Fibroblast of pulmonary artery (primary cell): ENCODE data around the gene CYSTM1.

Experiments used
- DNase-seq: peaks from one replicate; pipeline ENCODE4 v3.0.0-alpha.2; 2010; ENCODE audit warnings: low read depth
- H3K4me3 ChIP-seq: replicated peaks from 2 replicates; pipeline ENCODE4 v1.5.1; 2011; ENCODE audit warnings: low read depth, mild to moderate bottlenecking, control low read depth, low read length, moderate library complexity
- TF ChIP-seq, protein P1 (sequence below): IDR thresholded peaks from 2 replicates; pipeline ENCODE4 v1.5.1; 2011; ENCODE audit warnings: mild to moderate bottlenecking, control low read depth, low read length, inconsistent platforms; ENCODE audit errors: missing control alignments

CYSTM1 gene

DNA sequence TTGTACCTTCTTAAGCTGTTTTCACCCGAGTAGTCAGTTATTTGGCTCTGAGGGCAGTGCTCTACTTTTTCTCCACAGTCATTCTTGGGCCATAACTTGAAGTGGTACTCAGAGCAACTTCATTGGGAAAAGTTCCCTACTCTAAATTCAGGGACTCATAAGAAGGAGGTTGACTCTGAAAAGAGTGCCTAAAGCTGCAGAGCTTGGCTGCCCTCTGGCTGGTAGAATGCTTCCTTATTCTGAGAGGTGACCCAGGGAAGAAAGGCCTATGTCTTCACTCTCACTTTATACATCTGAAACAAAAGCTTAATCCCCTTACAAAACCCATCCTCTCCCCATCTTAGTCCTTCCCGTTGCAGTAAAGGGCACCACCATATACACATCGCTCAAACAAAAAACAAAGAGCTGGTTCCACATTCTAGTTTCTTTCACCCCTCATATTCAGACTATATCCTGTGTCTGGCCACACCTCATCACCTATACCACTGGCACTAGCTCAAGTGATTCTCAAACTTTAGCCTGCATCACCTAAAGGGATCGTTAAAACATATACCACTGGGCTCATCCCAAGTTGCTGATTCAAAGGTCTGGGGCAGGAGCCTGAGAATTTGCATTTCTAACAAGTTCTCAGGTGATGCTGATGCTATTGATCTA, 41.3 kb upstream of the CYSTM1 start:
- TF ChIP-seq, protein P1, sequence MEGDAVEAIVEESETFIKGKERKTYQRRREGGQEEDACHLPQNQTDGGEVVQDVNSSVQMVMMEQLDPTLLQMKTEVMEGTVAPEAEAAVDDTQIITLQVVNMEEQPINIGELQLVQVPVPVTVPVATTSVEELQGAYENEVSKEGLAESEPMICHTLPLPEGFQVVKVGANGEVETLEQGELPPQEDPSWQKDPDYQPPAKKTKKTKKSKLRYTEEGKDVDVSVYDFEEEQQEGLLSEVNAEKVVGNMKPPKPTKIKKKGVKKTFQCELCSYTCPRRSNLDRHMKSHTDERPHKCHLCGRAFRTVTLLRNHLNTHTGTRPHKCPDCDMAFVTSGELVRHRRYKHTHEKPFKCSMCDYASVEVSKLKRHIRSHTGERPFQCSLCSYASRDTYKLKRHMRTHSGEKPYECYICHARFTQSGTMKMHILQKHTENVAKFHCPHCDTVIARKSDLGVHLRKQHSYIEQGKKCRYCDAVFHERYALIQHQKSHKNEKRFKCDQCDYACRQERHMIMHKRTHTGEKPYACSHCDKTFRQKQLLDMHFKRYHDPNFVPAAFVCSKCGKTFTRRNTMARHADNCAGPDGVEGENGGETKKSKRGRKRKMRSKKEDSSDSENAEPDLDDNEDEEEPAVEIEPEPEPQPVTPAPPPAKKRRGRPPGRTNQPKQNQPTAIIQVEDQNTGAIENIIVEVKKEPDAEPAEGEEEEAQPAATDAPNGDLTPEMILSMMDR = no peak
- no peak for DNase-seq
- H3K4me3 ChIP-seq = no peak overlapping the region

DNA sequence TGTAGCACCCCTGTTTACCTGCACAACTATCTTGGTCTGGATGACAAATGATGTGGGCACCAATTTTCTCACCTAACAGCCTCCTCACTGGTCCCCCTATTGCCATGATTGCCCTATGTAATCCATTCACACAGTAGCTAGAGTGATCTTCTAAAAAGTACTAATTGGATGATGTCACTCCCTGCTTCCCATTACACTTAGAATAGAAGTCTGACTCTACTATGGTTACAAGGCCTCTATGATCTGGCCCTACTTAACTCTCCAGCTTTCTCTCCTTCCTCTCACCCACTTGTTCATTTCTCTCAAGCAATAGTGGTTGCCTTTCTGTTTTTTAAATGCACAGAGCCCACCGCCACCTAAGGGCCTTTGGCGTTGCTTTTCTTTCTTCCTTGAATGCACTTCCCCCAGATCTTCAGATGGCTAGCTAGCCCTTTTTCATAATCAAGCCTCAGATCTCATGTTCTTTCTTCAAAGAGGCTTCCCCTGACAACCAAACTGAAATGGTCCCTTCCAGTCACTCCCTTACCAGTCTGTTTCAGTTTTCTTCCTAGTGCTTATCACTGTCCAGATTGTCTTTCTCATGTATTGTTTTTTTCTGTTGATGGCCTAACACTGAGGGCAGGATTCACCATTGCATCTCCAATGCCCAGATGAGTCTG, 40.6 kb upstream of the CYSTM1 start:
- no peak overlapping the region for H3K4me3 ChIP-seq
- TF ChIP-seq, protein P1 = no peak
- DNase-seq = no peak

DNA sequence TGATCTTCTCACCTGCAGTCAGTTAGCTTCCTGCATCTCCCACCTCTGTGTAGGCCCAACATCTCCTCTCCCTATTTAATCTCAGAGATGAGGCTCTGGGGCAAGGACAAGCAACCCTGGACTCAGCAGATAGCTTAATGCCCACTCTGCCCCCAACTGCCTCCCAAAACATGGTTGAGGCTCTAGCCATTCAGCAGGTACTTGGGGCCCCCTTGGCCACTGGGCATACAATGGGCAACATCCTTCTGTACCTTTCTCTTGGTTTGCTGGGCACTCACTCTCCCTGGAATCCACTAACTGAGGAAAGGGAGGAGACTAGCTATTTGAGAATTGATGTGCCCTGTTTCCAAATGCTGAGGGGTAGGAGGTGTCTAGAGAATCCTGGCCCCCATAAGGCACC, 39.9 kb upstream of the CYSTM1 start:
- DNase-seq = no peak
- no peak overlapping the region for H3K4me3 ChIP-seq
- TF ChIP-seq, protein P1 = no peak

DNA sequence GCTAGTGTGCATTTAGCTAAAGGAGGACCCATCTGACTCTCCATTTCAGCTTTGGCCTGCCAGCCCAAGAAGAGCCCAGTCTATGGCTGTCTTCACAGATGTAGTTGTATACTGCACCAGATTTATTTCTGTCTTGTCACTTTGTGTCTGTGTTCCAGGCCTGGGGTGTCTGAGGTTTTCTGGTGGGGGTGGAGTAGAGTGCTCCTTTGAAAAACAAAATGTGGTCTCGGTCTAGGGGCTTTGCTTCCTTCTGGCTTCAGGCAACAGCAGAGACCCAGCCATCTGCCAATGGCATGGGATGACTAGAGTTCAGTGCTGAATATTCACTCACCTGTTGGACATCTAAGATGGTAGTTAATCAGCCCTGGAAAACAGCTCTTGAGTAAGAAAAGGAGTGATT, 38.4 kb upstream of the CYSTM1 start:
- H3K4me3 ChIP-seq = no peak overlapping the region
- TF ChIP-seq, protein P1 = no peak
- no peak for DNase-seq

DNA sequence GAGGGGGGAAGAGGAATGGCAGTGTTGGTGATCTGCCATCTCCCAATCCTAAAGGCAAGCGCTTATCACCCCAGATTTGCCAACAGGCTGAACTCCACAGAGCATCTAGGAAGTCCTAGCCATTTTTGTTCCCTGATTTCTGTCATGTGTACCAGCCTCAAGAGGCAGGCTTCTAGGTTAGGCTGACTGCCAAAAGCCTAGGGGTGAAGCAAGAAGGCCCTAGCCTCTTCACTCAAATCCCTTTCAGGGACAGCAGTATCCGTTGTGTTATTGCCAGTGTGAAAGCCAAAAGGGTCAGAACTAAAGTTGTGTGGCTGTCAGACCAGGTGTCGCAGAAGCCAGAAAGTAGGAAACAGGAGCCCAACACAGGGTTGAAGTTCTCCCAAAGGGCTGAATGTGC, 34.6 kb upstream of the CYSTM1 start:
- DNase-seq = no peak
- no peak overlapping the region for H3K4me3 ChIP-seq
- TF ChIP-seq, protein P1 = no peak

DNA sequence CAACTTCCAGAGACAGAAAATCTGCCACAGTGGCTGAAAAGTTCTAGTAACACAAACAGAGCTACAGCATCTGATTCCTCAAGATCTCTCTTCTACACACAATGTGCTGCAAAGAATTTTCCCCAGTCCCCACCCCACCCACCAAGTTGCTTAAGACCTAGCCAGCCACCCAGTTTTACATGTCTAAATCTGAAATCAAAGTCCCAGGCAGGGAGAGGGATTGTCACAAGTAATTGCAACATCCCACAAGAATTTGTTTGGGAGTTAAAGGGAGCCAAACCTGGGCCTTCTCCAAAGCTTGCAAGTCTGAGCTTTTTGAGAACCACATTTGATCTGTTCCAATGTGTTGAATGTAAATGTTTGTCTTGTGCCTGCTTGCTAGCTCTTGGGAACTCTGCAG, 33.7 kb upstream of the CYSTM1 start:
- TF ChIP-seq, protein P1 = no peak
- peak; percentile 49 for DNase-seq
- no peak overlapping the region for H3K4me3 ChIP-seq

DNA sequence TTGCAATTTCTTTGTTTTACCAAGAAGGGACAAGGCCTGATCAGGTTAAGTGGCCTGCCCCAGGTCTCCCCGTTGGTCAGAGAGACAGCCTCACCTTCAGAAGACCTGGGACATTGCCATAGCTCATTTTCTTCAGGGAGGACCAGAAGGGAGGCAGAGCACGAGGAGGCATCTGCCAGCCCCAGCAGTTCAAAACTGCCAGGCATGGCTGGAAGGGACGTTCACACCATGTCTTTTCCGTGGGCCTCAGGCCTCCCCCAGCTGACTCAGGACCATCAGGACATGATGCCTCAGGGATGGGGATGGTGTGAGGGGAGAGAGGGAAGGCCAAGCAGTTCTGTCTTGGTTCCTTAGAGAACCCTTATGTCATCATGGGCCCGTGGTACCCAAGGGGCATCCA, 32.7 kb upstream of the CYSTM1 start:
- H3K4me3 ChIP-seq = no peak overlapping the region
- no peak for DNase-seq
- TF ChIP-seq, protein P1 = no peak
